GM23248 (cell line): ENCODE results near the gene RGL4.

Source experiments
- EZH2 ChIP-seq: fragments of 200-600 bp; sonication (generic); IDR thresholded peaks from 2 replicates; pipeline ENCODE4 v1.6.1; 2018; ENCODE audit warnings: antibody characterized with exemption, mild to moderate bottlenecking; ENCODE audit not compliant: insufficient read depth, poor library complexity, severe bottlenecking
- EZH2phosphoT487 ChIP-seq: fragments of 200-600 bp; sonication (generic); IDR thresholded peaks from 2 replicates; pipeline ENCODE4 v1.6.1; 2018; ENCODE audit warnings: antibody characterized with exemption, moderate library complexity, mild to moderate bottlenecking, low read depth; ENCODE audit not compliant: insufficient read depth

DNA sequence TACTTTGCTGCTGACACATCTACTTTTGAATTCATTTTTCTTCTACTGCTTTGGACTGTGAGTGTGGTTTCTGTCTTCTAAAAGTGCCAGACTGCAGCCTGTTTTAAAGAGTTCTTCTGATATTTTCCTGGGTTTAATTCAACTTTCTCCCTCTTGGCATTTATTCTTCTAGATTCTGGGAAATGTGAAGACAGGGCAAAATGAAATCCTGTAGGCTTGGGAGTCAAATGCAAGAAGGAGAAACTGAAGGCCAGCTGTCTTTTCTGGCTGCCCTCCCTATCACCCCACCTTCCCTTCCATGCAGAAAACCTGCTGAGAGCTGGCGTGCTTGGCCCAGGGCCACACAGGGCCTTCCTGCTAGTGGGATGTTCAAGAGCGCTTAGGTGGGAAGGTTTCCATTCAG lies 52.5 kb downstream of the RGL4 start:
- TF ChIP-seq EZH2 (no peak), EZH2phosphoT487 (no peak)
